Stimulated activated CD4-positive, alpha-beta T cell treated with anti-CD3 and anti-CD28 coated beads, Interleukin-15, amount 100 ng/mL, for 24 hours (primary cell): ENCODE results near the gene DLG2.

Experiments
- DNase-seq: peaks from one replicate; pipeline ENCODE4 v3.0.0-alpha.2; 2020

Gene DLG2

GRCh38 chr11:84536456-84536855 lies 1090.7 kb downstream of the DLG2 start:
- no peak for DNase-seq

GRCh38 chr11:84532364-84532763 lies 1094.8 kb downstream of the DLG2 start:
- no peak for DNase-seq

GRCh38 chr11:84526250-84526649 lies 1100.9 kb downstream of the DLG2 start:
- no peak for DNase-seq

GRCh38 chr11:84524422-84525051 lies 1102.6 kb downstream of the DLG2 start:
- no peak for DNase-seq

- DNase-seq = no peak
Measured at GRCh38 chr11:84522331-84522730, 1104.8 kb downstream of the DLG2 start.

- no peak for DNase-seq
Measured at GRCh38 chr11:84518631-84519183, 1108.4 kb downstream of the DLG2 start.

GRCh38 chr11:84514436-84514835 lies 1112.7 kb downstream of the DLG2 start:
- no peak for DNase-seq

- DNase-seq = no peak
Measured at GRCh38 chr11:84503503-84503902, 1123.6 kb downstream of the DLG2 start.

GRCh38 chr11:84501750-84502149 lies 1125.4 kb downstream of the DLG2 start:
- no peak for DNase-seq

GRCh38 chr11:84497981-84498411 lies 1129.1 kb downstream of the DLG2 start:
- DNase-seq = no peak

- DNase-seq = no peak
Measured at GRCh38 chr11:84497181-84497580, 1130.0 kb downstream of the DLG2 start.

GRCh38 chr11:84496122-84496521 lies 1131.0 kb downstream of the DLG2 start:
- no peak for DNase-seq

GRCh38 chr11:84480131-84480530 lies 1147.0 kb downstream of the DLG2 start:
- no peak for DNase-seq

- DNase-seq = no peak
Measured at GRCh38 chr11:84476581-84476980, 1150.6 kb downstream of the DLG2 start.

- DNase-seq = no peak
Measured at GRCh38 chr11:84471501-84471900, 1155.6 kb downstream of the DLG2 start.

GRCh38 chr11:84468235-84468634 lies 1158.9 kb downstream of the DLG2 start:
- DNase-seq = no peak

GRCh38 chr11:84465040-84465439 lies 1162.1 kb downstream of the DLG2 start:
- DNase-seq = no peak

GRCh38 chr11:84455691-84456090 lies 1171.5 kb downstream of the DLG2 start:
- no peak for DNase-seq

- no peak for DNase-seq
Measured at GRCh38 chr11:84452211-84452610, 1174.9 kb downstream of the DLG2 start.

GRCh38 chr11:84438565-84438964 lies 1188.6 kb downstream of the DLG2 start:
- no peak for DNase-seq

- DNase-seq = no peak
Measured at GRCh38 chr11:84437071-84437980, 1189.8 kb downstream of the DLG2 start.

- no peak for DNase-seq
Measured at GRCh38 chr11:84430661-84431060, 1196.5 kb downstream of the DLG2 start.

GRCh38 chr11:84425673-84426072 lies 1201.5 kb downstream of the DLG2 start:
- no peak for DNase-seq

GRCh38 chr11:84420271-84420670 lies 1206.9 kb downstream of the DLG2 start:
- DNase-seq = no peak
